GM12878 (cell line): ENCODE measurements around the gene ZIC5. TPM values are rescaled to one million over a fixed set of nuclear protein-coding genes. Genes with fewer than 3 reads are reported as not detected.

Experiments
- ATAC-seq: fragments of 200-7000 bp; cut with Tn5 transposase; 3 replicates; pipeline ENCODE4 v1.9.1; 2020; ENCODE audit warnings: mild to moderate bottlenecking, moderate library complexity
- BruUV-seq: library from RNA; stranded (reverse); fragments of 400-500 nt; replicated peaks from 2 replicates; lab custom pipeline; 2021; lab: Mats Ljungman, UMichigan
- CTCF ChIA-PET: fragments of 300-600 bp; sonication (Branson Sonifier 250); formaldehyde crosslinking; extraction: SDS; loops from one replicate; lab custom pipeline; 2021; ENCODE audit warnings: inconsistent platforms; lab: Yijun Ruan, JAX
- POLR2A ChIA-PET: fragments of 350-600 bp; formaldehyde crosslinking; extraction: SDS; loops from one replicate; lab custom pipeline; 2021; ENCODE audit warnings: inconsistent platforms; lab: Charles Lee
- RAD21 ChIA-PET: fragments of 300-600 bp; sonication (Branson Sonifier 250); formaldehyde crosslinking; loops from one replicate; lab custom pipeline; 2023; ENCODE audit warnings: antibody characterized with exemption; ENCODE audit not compliant: unreplicated experiment; lab: Charles Lee
- SMC1A ChIA-PET: fragments of 300-600 bp; sonication (Branson Sonifier 250); formaldehyde crosslinking; loops from one replicate; lab custom pipeline; 2023; ENCODE audit not compliant: unreplicated experiment, uncharacterized antibody; lab: Charles Lee
- DNase-seq: peaks from one replicate; pipeline ENCODE4 v3.0.0-alpha.2; 2011; ENCODE audit warnings: low read depth, low spot score
- FAIRE-seq: peaks from 3 replicates; lab custom pipeline; 2011; peaks lifted over from hg19 to GRCh38; lab: Jason Lieb, UNC
- H2AFZ ChIP-seq: 2 replicates; pipeline ENCODE4 v1.6.0; 2011; ENCODE audit warnings: low read depth, low read length, control low read depth; ENCODE audit not compliant: control insufficient read depth
- H3K27ac ChIP-seq: 2 replicates; pipeline ENCODE4 v1.5.1; 2011; ENCODE audit warnings: control low read depth; ENCODE audit not compliant: control insufficient read depth, insufficient read depth
- H3K27me3 ChIP-seq, 2 experiments: replicated peaks in 1 of 2; 2 replicates each; pipeline versions ENCODE4 v1.6.0 to v1.6.1; 2011; ENCODE audit warnings: low read length in 1 of 2; ENCODE audit not compliant: control insufficient read depth in 2 of 2, insufficient read depth in 2 of 2
- H3K36me3 ChIP-seq, 2 experiments: 2 replicates each; pipeline ENCODE4 v1.5.1; 2011; ENCODE audit warnings: low read length in 1 of 2; ENCODE audit not compliant: control insufficient read depth in 2 of 2, insufficient read depth in 2 of 2
- H3K4me1 ChIP-seq: 2 replicates; pipeline ENCODE4 v1.6.1; 2011; ENCODE audit warnings: mild to moderate bottlenecking, low read length, moderate library complexity, mixed read lengths; ENCODE audit not compliant: control insufficient read depth, insufficient read depth
- H3K4me2 ChIP-seq: 2 replicates; pipeline ENCODE4 v1.6.0; 2011; ENCODE audit warnings: control low read depth; ENCODE audit not compliant: control insufficient read depth, insufficient read depth
- H3K4me3 ChIP-seq: fragments of 200-600 bp; sonication (generic); 2 replicates; pipeline ENCODE4 v1.5.1; 2016
- H3K79me2 ChIP-seq: 2 replicates; pipeline ENCODE4 v1.6.0; 2011; ENCODE audit warnings: low read length; ENCODE audit not compliant: control insufficient read depth, insufficient read depth
- H3K9ac ChIP-seq: 2 replicates; pipeline ENCODE4 v1.8.0; 2011; ENCODE audit warnings: low read length, control low read depth, mixed read lengths; ENCODE audit not compliant: control insufficient read depth, insufficient read depth
- H3K9me3 ChIP-seq: replicated peaks from 3 replicates; pipeline ENCODE4 v1.5.1; 2011; ENCODE audit warnings: mild to moderate bottlenecking, low read length; ENCODE audit not compliant: control insufficient read depth, insufficient read depth
- H4K20me1 ChIP-seq: 2 replicates; pipeline ENCODE4 v1.6.0; 2011; ENCODE audit not compliant: control insufficient read depth, insufficient read depth
- CBX5 ChIP-seq: sonication (generic); IDR thresholded peaks from 2 replicates; pipeline ENCODE4 v1.6.1; 2016; ENCODE audit warnings: low read depth, moderate library complexity, mild to moderate bottlenecking, inconsistent platforms
- GABPA ChIP-seq: IDR thresholded peaks from 2 replicates; pipeline ENCODE4 v1.6.1; 2014; ENCODE audit warnings: antibody characterized with exemption, low read depth, mild to moderate bottlenecking, inconsistent platforms
- GATAD2B ChIP-seq: fragments of 450-650 bp; conservative IDR thresholded peaks from 2 replicates; pipeline ENCODE4 v1.6.1; 2017; ENCODE audit warnings: low read depth, mild to moderate bottlenecking, moderate library complexity
- IRF3 ChIP-seq: fragments of 450-650 bp; IDR thresholded peaks from 2 replicates; pipeline ENCODE4 v1.6.1; 2014; ENCODE audit warnings: mild to moderate bottlenecking
- MEF2A ChIP-seq: IDR thresholded peaks from 2 replicates; pipeline ENCODE4 v1.6.1; 2011; ENCODE audit warnings: low read depth, mild to moderate bottlenecking, low read length, moderate library complexity; ENCODE audit not compliant: insufficient read depth
- MXI1 ChIP-seq: fragments of 150-350 bp; IDR thresholded peaks from 2 replicates; pipeline ENCODE4 v1.6.1; 2011; ENCODE audit warnings: low read depth, mild to moderate bottlenecking, inconsistent platforms, low read length, improper control_type of control experiment
- NFYB ChIP-seq: IDR thresholded peaks from 2 replicates; pipeline ENCODE4 v1.6.1; 2011; ENCODE audit warnings: low read depth, mild to moderate bottlenecking, low read length, improper control_type of control experiment, moderate library complexity; ENCODE audit not compliant: insufficient read depth
- RUNX3 ChIP-seq: IDR thresholded peaks from 2 replicates; pipeline ENCODE4 v1.6.1; 2012; ENCODE audit warnings: low read length, inconsistent platforms
- SMAD5 ChIP-seq: IDR thresholded peaks from 2 replicates; pipeline ENCODE4 v1.6.1; 2016; ENCODE audit warnings: antibody characterized with exemption, low read depth
- SP1 ChIP-seq: IDR thresholded peaks from one replicate; pipeline ENCODE4 v1.6.1; 2011; ENCODE audit warnings: low read depth, low read length
- YBX1 ChIP-seq: fragments of 450-650 bp; IDR thresholded peaks from 2 replicates; pipeline ENCODE4 v1.6.1; 2016; ENCODE audit warnings: antibody characterized with exemption
- ZBTB4 ChIP-seq: fragments of 450-650 bp; formaldehyde crosslinking; IDR thresholded peaks from 2 replicates; pipeline ENCODE4 v1.4.0; 2022; ENCODE audit warnings: mild to moderate bottlenecking, moderate library complexity
- ZNF384 ChIP-seq: IDR thresholded peaks from 2 replicates; pipeline ENCODE4 v1.6.1; 2012; ENCODE audit warnings: low read depth, mild to moderate bottlenecking, low read length, improper control_type of control experiment, borderline replicate concordance
- WGBS: methylation state at CpG from one replicate; pipeline ENCODE4 v1.1.6; 2016; ENCODE audit warnings: low lambda C conversion rate; ENCODE audit not compliant: insufficient replicate concordance, insufficient coverage; ENCODE audit errors: missing lambda C conversion rate; 5-methylcytosine and 5-hydroxymethylcytosine counted together
- in situ Hi-C: fragments of 300-500 bp; cut with MboI; formaldehyde crosslinking; loops from 9 replicates; pipeline ENCODE4 v1.14.3; 2018; ENCODE audit warnings: mixed read lengths
- intact Hi-C: fragments of 100-400 bp; cut with micrococcal nuclease; formaldehyde crosslinking; loops from one replicate; pipeline ENCODE4 v1.14.2; 2022; ENCODE audit not compliant: unreplicated experiment
- polyA plus RNA-seq, 11 experiments: library from polyadenylated mRNA; depleted of rRNA in 4 of 11; unstranded in 6 of 11; stranded (reverse) in 5 of 11; fragments of >200 nt; fragmentation: Nextera tagmentation in 4 of 11; fragmentation: Illumina TruSeq in 1 of 11; extraction: Ambion mirVana in 4 of 11; extraction: Trizol in 1 of 11; gene quantifications; 1 replicate in 1 of 11; 2 replicates in 10 of 11; pipeline versions ENCODE4 v1.2.1 to v1.2.3, GENCODE V29; 2011 to 2016; ENCODE audit warnings: inconsistent platforms in 2 of 11, missing spikeins in 2 of 11, low read depth in 1 of 11
- total RNA-seq, 4 experiments: library from RNA; depleted of rRNA in 3 of 4; stranded (reverse); fragments of >200 nt in 3 of 4; fragmentation: Illumina TruSeq in 1 of 4; extraction: Trizol in 1 of 4; gene quantifications; 2 replicates each; pipeline versions ENCODE4 v1.2.1 to v1.2.3, GENCODE V29; 2013 to 2021
- TF ChIP-seq, protein P1 (sequence below): fragments of 450-650 bp; IDR thresholded peaks from 2 replicates; pipeline ENCODE4 v1.6.1; 2017; ENCODE audit warnings: borderline replicate concordance
- TF ChIP-seq, protein P2 (sequence below): IDR thresholded peaks from 2 replicates; pipeline ENCODE4 v1.6.1; 2011; ENCODE audit warnings: borderline replicate concordance, low read depth, mild to moderate bottlenecking, moderate library complexity, low read length; ENCODE audit not compliant: insufficient read depth, poor library complexity, severe bottlenecking

ZIC5 gene
- total and polyA plus RNA-seq, 10 of the 15 experiments (the other 5 are each of a cell fraction or from before 2014, with no cell fraction given), result not detected

DNA sequence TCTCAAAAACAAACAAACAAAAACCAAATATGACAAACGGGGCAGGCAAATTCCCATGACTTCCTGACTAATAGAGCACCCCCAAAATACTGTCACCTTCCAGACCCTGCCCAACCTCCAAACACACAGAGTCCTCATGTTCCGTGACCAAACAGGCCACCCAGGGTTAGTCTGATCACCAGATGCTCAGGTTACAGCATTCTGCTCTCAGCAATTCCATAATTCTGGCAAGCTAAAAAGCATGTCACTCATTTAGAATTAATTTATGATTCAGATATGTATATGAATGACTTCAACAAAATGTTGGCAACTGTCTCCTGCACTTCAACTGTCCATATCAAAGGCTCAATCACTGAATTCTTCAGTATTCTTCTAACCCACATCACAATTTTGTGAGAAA, 52.4 kb downstream of the ZIC5 start:
- ChIA-PET SMC1A (interaction anchor here (0.6 to 1.8 kb wide), 3 partner anchors 85 to 595 kb away, joined by 3 to 7 read pairs (median 6); no protein-coding TSS in a partner anchor), RAD21 (interaction anchor here (1.4 to 2.3 kb wide), 2 partner anchors 316 to 596 kb away, joined by 7 to 18 read pairs; no protein-coding TSS in a partner anchor), CTCF (interaction anchor here (0.6 to 1.5 kb wide), 6 partner anchors 17 to 596 kb away, joined by 3 to 12 read pairs (median 3); no protein-coding TSS in a partner anchor), POLR2A (no interaction called here)
- no peak for ATAC-seq
- Histone ChIP-seq H3K36me3 (no peaks in the 10 kb centered on the region), H3K9me3 (no peaks in the 10 kb centered on the region; the same call in 2 of the 3 replicates), H4K20me1 (no peaks in the 10 kb centered on the region), H3K79me2 (no peaks in the 10 kb centered on the region), H3K4me1 (no peaks in the 10 kb centered on the region), H3K9ac (no peak overlapping the region), H3K4me3 (no peak overlapping the region), H3K4me2 (no peak overlapping the region), H3K27me3 (no peaks in the 10 kb centered on the region), H3K27ac (no peak overlapping the region), H2AFZ (no peak overlapping the region)
- FAIRE-seq, result no peak
- DNase-seq, result no peak
- BruUV-seq, result no TSS peak
- 42% methylated on average over 2 of the region's 2 CpGs for WGBS
- no peak for TF ChIP-seq RUNX3
- TF ChIP-seq, protein P1, sequence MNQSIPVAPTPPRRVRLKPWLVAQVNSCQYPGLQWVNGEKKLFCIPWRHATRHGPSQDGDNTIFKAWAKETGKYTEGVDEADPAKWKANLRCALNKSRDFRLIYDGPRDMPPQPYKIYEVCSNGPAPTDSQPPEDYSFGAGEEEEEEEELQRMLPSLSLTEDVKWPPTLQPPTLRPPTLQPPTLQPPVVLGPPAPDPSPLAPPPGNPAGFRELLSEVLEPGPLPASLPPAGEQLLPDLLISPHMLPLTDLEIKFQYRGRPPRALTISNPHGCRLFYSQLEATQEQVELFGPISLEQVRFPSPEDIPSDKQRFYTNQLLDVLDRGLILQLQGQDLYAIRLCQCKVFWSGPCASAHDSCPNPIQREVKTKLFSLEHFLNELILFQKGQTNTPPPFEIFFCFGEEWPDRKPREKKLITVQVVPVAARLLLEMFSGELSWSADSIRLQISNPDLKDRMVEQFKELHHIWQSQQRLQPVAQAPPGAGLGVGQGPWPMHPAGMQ, result no peak
- TF ChIP-seq, protein P2, sequence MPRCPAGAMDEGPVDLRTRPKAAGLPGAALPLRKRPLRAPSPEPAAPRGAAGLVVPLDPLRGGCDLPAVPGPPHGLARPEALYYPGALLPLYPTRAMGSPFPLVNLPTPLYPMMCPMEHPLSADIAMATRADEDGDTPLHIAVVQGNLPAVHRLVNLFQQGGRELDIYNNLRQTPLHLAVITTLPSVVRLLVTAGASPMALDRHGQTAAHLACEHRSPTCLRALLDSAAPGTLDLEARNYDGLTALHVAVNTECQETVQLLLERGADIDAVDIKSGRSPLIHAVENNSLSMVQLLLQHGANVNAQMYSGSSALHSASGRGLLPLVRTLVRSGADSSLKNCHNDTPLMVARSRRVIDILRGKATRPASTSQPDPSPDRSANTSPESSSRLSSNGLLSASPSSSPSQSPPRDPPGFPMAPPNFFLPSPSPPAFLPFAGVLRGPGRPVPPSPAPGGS, result no peak
- TF ChIP-seq SP1, result no peak
- no peak for TF ChIP-seq MXI1
- TF ChIP-seq IRF3, result no peak
- TF ChIP-seq GABPA, result no peak
- TF ChIP-seq NFYB, result no peak
- TF ChIP-seq SMAD5, result no peak
- TF ChIP-seq ZBTB4 (CRISPR knock-in tag), result no peak
- no peak for TF ChIP-seq GATAD2B
- TF ChIP-seq CBX5, result no peak
- no peak for TF ChIP-seq YBX1
- no peak for TF ChIP-seq ZNF384
- TF ChIP-seq MEF2A, result no peak
- intact Hi-C loops (loop anchor here (5.0 to 10.0 kb wide), 2 partner anchors 262 to 474 kb away; no protein-coding TSS in a partner anchor), in situ Hi-C loops (loop anchor here (5.0 kb wide), 2 partner anchors 318 to 593 kb away; no protein-coding TSS in a partner anchor)
